ENCODE data around the gene THAP2.

The THAP2 gene

GRCh38 chr12:71663561-71664410, at the start of gene THAP2, which contains the start of gene ZFC3H1:
Gene THAP2 (plus strand): TSS chr12:71664301. CDS start chr12:71664510, 209 bp downstream.
Gene ZFC3H1 (minus strand): TSS chr12:71663848. CDS start chr12:71663610, 238 bp downstream.
- DNase-seq, result peak; percentile 78

GRCh38 chr12:71621938-71622337, 42.2 kb upstream of the THAP2 start:
- no peak for DNase-seq

DNA sequence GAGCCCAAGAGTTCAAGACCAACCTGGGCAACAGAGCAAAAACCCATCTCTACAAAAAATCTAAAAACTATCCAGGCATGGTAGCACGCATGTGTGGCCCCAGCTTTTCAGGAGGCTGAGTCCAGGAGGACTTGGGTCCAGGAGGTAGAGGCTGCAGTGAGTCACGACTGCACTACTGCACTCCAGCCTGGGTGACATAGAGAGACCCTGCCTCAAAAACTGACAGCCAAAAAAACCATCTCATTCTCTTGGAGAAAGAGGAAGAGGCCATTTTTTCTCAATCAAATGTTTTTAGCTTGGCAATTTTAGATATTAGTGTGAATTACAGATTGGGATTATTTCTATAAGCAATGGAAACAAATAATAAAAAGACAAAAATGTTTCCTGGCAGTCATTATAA, 38.6 kb upstream of the THAP2 start:
- DNase-seq, result no peak

DNA sequence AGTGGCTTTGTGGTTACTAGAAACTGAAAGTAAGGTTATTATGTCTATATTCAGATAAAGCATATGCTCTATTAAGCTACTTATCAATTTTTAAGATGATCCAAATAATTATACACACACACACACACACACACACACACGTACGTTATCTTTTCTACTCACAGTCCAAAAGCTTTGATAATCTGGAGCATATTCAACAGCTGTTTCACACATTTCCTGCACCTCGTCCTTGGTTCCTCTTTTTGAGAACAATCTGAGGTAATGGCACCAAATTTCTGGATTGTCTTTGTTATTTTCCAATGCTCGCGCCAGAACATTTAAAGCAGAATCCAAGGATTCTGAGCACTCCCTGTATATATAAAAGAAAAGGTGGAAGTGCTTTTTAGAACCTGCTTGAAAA, 38.0 kb upstream of the THAP2 start:
- no peak for DNase-seq

DNA sequence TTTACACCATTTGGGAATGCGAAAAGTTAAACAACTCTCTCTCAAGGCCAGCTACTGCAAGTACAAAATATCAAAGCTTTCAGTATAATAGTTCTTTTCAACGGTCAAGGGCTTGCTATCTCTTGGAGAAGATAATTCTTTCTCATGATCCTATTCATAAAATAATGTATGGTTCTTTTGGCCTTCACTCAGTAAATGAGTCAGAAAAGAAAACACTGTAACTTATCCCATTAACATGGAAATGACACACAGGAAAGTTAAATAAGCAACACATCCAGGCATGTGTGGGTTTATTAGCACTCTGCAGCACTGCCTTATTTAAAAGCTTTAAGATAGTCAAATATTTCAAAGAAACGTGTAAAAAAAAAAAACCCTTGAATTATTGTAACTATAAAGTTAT, 37.3 kb upstream of the THAP2 start:
- no peak for DNase-seq

- no peak for DNase-seq
Observed at GRCh38 chr12:71627438-71628002, 36.6 kb upstream of the THAP2 start.

DNA sequence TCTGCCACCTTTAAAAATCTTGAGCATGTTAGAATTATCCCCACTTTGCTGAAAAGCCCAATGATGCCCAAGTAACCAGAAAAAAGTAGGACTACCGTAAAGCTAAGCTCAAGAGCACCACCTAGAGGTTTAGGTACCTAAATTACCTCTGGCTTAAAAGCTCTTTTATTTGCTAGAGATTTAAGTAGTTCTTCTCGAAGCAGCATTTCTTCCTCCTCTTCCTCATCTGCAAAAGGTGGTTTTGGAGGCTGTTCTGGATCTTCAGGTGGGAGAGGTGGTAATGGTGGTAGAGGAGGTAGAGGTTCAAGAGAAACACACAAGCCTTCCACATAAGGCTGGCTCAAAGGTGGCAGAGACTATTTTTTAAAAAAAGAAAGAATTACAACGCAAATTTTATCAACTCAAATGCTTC, 27.4 kb upstream of the THAP2 start:
- no peak for DNase-seq

- DNase-seq, result no peak
Observed at GRCh38 chr12:71638499-71638898, 25.6 kb upstream of the THAP2 start.

GRCh38 chr12:71639341-71639760, 24.8 kb upstream of the THAP2 start:
- DNase-seq, result no peak

- no peak for DNase-seq
Observed at GRCh38 chr12:71640316-71640715, 23.8 kb upstream of the THAP2 start.

DNA sequence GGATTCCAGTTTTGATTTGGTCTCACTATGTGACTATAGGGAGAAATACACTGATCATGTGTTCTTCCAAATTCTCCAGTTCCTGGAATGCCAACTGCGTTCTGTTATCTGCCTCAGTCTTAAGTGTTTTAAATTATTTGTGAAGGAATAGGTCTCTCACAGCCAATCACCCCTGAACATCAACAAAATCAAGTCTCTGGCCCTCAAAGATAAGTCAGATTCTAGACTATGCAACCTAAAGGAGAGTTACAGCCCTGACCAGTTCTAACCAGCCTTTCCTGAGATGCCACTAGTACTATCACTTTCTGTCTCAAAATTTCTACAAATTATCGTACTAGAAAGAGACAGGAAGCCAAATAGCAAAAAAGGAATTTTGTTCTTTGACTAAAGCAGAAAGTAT, 22.7 kb upstream of the THAP2 start:
- no peak for DNase-seq

- DNase-seq, result no peak
Observed at GRCh38 chr12:71642264-71642663, 21.8 kb upstream of the THAP2 start.

DNA sequence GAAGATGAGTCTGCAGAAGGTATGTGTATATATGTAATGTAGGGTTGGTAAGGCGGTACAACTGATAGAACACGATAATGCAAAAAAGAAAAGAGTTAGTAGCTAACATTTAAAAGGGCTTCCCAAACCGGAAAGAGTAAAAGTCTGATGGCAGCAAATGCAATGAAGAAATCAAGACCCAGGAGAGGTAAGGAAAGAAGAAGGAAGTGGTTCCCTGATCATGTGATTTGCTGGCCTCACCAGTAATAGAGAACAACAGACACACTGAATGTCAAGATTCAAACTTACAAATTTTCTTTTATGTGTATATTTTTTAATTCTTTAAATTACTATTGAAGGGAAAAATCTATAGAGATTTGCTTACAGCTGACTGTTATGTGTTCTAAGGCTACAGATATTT, 18.8 kb upstream of the THAP2 start:
- DNase-seq, result no peak

DNA sequence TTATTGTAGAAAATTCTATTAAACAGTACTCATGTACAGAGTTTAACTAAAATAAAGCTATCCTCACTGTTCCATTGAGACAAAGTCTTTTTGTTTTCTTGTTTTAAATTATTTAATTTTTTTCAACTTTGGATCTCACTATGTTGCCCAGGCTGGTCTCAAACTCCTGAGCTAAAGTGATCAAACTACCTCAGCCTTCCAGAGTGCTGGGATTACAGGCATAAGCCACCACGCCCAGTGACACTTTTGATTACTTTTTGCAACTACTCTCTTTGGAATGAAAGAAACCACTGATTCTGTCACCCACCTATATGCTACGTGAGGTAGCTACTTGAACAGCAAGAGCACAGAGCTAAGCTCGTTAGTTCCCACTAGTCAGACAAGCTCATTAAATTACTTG, 17.6 kb upstream of the THAP2 start:
- no peak for DNase-seq

GRCh38 chr12:71648537-71648936, 15.6 kb upstream of the THAP2 start:
- DNase-seq, result no peak

DNA sequence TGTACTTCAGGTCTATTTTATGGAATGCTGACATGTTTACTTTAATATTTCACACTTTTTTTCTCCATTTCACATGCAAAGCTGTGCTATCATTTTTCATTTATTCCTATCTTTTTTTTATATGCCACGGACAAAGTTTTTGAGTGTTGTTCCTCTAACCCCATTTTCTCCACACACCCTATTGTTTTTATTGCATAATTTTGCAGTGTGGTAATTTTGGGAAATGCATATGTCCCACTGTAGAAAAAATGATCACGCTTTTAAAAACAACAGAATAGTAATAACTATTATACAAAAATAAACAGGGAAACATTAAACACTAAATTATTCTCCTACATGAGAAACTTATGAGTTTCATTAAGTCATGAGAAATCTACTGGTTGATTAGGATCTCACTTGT, 14.7 kb upstream of the THAP2 start:
- no peak for DNase-seq

DNA sequence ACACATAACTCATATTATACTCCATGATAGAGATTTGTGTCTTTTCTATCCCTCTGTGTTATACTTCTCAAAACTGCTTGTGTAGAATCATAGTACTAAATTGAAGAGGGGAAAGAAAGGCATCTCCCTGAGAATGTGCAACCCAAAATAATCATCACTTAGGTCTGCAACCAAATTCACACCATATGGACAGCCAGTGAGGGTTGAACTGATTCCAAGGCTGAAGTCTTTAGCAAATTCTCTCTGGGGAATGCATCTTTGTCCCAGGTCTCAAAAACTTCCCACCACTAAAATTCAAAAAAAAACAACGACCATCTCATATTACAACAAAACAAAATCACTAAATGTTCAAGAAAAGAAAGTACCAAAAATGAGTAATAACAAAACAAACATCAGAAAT, 11.4 kb upstream of the THAP2 start:
- no peak for DNase-seq

- DNase-seq, result no peak
Observed at GRCh38 chr12:71653137-71653536, 11.0 kb upstream of the THAP2 start.

DNA sequence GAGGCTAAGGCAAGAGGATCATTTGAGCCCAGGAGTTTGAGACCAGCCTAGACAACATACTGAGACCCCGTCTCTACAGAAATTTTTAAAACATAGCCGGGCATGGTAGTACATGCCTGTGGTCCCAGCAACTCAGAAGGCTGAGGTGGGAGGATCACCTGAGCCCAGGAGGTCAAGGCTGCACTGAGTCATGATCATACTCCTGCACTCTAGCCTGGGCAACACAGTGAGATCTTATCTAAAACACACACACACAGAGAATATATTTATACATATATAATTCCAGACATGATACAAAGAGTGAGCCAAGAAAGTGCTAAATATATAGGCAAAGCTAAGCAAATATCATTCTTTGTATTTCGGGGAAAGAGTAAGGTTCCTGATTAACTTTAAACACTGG, 9.9 kb upstream of the THAP2 start:
- no peak for DNase-seq

- no peak for DNase-seq
Observed at GRCh38 chr12:71655495-71655894, 8.6 kb upstream of the THAP2 start.

DNA sequence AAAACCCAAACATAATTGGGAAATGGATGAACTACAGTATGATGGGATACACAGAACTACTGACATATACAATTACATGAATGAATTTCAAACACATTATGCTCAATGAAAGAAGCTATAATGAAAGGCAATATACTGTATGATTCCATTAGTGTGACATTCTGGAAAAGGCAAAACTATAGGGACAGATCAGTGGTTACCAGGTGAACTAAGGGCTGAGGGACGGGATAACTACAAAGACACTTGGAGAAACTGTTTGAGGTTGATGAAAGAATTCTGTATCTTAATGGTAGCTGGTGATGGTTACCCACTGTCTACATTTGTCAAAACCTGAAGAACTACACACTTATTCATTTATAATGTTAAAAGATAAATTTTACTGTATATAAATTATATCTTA, 8.2 kb upstream of the THAP2 start:
- no peak for DNase-seq

- DNase-seq, result no peak
Observed at GRCh38 chr12:71656740-71657139, 7.4 kb upstream of the THAP2 start.

- no peak for DNase-seq
Observed at GRCh38 chr12:71661977-71662530, 2.0 kb upstream of the THAP2 start.

DNA sequence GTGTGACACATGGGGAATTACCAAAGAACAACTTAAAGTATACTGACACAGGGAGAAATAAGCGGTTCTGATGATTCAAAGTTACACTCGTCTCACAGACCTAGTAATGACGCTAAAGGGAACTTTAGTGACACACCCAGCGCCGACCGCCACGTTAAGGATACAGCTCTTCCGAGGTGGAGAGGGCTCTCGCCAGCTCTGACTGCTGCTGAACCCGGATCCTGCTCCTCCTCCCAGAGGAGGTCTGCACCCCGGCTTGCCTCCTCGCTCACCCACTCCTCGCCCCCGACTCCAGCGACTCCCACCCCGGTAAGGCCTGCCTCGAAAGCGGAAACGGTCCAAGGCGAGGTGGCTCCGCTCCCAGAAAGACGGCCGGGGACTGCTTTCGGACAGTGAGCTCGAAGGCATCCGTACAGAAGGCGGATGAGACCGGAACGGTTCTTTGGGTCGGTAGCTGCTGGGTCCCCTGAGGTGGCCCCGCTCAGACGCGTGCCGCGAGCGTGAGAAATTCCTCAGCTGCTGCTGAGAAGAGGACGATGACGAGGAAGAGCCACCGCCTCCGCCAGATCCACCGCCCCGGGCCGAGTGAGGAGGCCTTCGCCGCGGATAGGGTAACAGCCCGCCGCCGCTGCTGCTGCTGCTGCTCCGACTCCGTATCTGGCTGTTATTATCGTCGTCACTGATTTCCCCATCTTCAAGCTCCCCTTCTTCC, 1.1 kb upstream of the THAP2 start:
- DNase-seq, result peak; percentile 63
